GM12878 (cell line): ENCODE results near the gene GANAB. TPM values are rescaled to one million over a fixed set of nuclear protein-coding genes. Genes with fewer than 3 reads are reported as not detected.
A peak's percentile ranks its signal among the peaks of the same experiment; 100 is the strongest.

Experiments used
- BCL11A ChIP-seq: IDR thresholded peaks from 2 replicates; pipeline ENCODE4 v1.6.1; 2011; ENCODE audit warnings: low read depth, low read length
- ESRRA ChIP-seq: IDR thresholded peaks from 2 replicates; pipeline ENCODE4 v1.6.1; 2012; ENCODE audit warnings: mild to moderate bottlenecking, low read length, improper control_type of control experiment
- FOS ChIP-seq: IDR thresholded peaks from 3 replicates; pipeline ENCODE4 v1.6.1; 2011; ENCODE audit warnings: borderline replicate concordance; ENCODE audit not compliant: insufficient read length; ENCODE audit errors: extremely low read depth
- GABPA ChIP-seq: IDR thresholded peaks from 2 replicates; pipeline ENCODE4 v1.6.1; 2014; ENCODE audit warnings: antibody characterized with exemption, low read depth, mild to moderate bottlenecking, inconsistent platforms
- GATAD2B ChIP-seq: fragments of 450-650 bp; conservative IDR thresholded peaks from 2 replicates; pipeline ENCODE4 v1.6.1; 2017; ENCODE audit warnings: low read depth, mild to moderate bottlenecking, moderate library complexity
- HCFC1 ChIP-seq: fragments of 150-350 bp; IDR thresholded peaks from 2 replicates; pipeline ENCODE4 v1.6.1; 2014; ENCODE audit warnings: low read length
- HDGF ChIP-seq: fragments of 450-650 bp; IDR thresholded peaks from 2 replicates; pipeline ENCODE4 v1.6.1; 2016; ENCODE audit warnings: antibody characterized with exemption
- IKZF1 ChIP-seq: fragments of 450-650 bp; conservative IDR thresholded peaks from 2 replicates; pipeline ENCODE4 v1.6.1; 2017; ENCODE audit warnings: antibody characterized with exemption, mild to moderate bottlenecking
- MEF2B ChIP-seq: fragments of 450-650 bp; IDR thresholded peaks from 2 replicates; pipeline ENCODE4 v1.6.1; 2018; ENCODE audit warnings: mild to moderate bottlenecking, moderate library complexity; ENCODE audit not compliant: partially characterized antibody, poor library complexity, severe bottlenecking
- NFXL1 ChIP-seq: fragments of 450-650 bp; IDR thresholded peaks from 2 replicates; pipeline ENCODE4 v1.6.1; 2017; ENCODE audit warnings: antibody characterized with exemption, mild to moderate bottlenecking, borderline replicate concordance
- PAX5 ChIP-seq: IDR thresholded peaks from 2 replicates; pipeline ENCODE4 v1.6.1; 2011; ENCODE audit warnings: low read depth, low read length, borderline replicate concordance
- SMARCA5 ChIP-seq: fragments of 450-650 bp; IDR thresholded peaks from 2 replicates; pipeline ENCODE4 v1.6.1; 2017; ENCODE audit warnings: mild to moderate bottlenecking
- SPI1 ChIP-seq: IDR thresholded peaks from 2 replicates; pipeline ENCODE4 v1.6.1; 2011; ENCODE audit warnings: low read depth, mild to moderate bottlenecking, low read length, moderate library complexity, borderline replicate concordance; ENCODE audit not compliant: insufficient read depth
- TCF7 ChIP-seq: IDR thresholded peaks from 2 replicates; pipeline ENCODE4 v1.6.1; 2014; ENCODE audit warnings: antibody characterized with exemption, borderline replicate concordance
- polyA plus RNA-seq, 11 experiments: library from polyadenylated mRNA; depleted of rRNA in 4 of 11; unstranded in 6 of 11; stranded (reverse) in 5 of 11; fragments of >200 nt; fragmentation: Nextera tagmentation in 4 of 11; fragmentation: Illumina TruSeq in 1 of 11; extraction: Ambion mirVana in 4 of 11; extraction: Trizol in 1 of 11; gene quantifications; 1 replicate in 1 of 11; 2 replicates in 10 of 11; pipeline versions ENCODE4 v1.2.1 to v1.2.3, GENCODE V29; 2011 to 2016; ENCODE audit warnings: inconsistent platforms in 2 of 11, missing spikeins in 2 of 11, low read depth in 1 of 11
- total RNA-seq, 4 experiments: library from RNA; depleted of rRNA in 3 of 4; stranded (reverse); fragments of >200 nt in 3 of 4; fragmentation: Illumina TruSeq in 1 of 4; extraction: Trizol in 1 of 4; gene quantifications; 2 replicates each; pipeline versions ENCODE4 v1.2.1 to v1.2.3, GENCODE V29; 2013 to 2021
- TF ChIP-seq, protein P1 (sequence below): fragments of 450-650 bp; IDR thresholded peaks from 2 replicates; pipeline ENCODE4 v1.6.1; 2016; ENCODE audit warnings: mild to moderate bottlenecking, moderate library complexity, borderline replicate concordance
- TF ChIP-seq, protein P2 (sequence below): IDR thresholded peaks from 2 replicates; pipeline ENCODE4 v1.6.1; 2012; ENCODE audit warnings: low read depth, low read length, improper control_type of control experiment
- TF ChIP-seq, protein P3 (sequence below): fragments of 450-650 bp; IDR thresholded peaks from 2 replicates; pipeline ENCODE4 v1.6.1; 2017; ENCODE audit warnings: mild to moderate bottlenecking, moderate library complexity

GANAB gene
- total and polyA plus RNA-seq, 10 of the 15 experiments (the other 5 are each of a cell fraction or from before 2014, with no cell fraction given), result 4.5 to 175 (median 102) TPM

DNA sequence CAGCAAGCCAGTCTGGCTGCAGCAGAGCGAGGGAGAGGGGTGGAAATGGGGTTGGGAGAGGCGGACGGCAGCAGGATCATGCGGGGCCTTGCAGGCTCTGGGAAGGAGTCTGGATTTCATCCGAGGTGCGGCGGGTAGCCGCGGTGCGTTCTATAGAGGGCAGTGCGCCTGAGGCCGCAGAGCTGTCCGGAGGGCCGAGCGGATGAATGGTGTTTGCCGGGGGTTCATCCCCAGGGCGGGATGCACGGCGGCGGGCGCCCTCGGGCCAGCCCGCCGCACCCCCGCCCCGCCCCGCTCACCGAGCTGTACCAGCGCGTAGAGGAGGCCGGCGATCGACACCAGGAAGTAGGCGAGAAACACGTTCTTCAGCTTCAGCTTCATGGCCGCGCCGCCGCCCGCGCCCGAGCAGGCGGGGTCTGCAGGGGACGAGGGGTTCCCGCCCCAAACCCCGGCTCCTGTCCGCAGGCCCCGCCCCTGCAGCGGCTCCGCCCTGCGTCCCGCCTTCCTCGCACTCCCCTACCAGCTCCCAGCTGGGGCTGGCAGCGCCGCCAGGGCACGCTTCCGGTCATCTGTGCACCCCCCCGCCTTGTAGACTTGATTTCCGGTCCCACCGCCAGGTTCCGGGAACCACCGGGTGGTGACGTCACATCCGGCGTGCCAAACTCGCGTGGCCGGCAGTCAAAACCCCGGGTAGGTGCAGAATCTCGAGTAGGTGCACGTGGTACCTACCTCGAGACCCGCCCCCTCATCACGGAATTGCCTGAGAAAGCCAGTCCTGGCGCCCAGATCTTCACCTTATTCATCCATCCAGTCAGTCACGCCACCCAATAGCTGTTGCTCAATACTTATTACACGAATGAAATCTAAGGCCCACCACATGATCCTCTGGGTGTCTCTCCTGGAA is 24.6 kb downstream of the GANAB start, which contains the start of gene B3GAT3 (continued):
- TF ChIP-seq, protein P1, sequence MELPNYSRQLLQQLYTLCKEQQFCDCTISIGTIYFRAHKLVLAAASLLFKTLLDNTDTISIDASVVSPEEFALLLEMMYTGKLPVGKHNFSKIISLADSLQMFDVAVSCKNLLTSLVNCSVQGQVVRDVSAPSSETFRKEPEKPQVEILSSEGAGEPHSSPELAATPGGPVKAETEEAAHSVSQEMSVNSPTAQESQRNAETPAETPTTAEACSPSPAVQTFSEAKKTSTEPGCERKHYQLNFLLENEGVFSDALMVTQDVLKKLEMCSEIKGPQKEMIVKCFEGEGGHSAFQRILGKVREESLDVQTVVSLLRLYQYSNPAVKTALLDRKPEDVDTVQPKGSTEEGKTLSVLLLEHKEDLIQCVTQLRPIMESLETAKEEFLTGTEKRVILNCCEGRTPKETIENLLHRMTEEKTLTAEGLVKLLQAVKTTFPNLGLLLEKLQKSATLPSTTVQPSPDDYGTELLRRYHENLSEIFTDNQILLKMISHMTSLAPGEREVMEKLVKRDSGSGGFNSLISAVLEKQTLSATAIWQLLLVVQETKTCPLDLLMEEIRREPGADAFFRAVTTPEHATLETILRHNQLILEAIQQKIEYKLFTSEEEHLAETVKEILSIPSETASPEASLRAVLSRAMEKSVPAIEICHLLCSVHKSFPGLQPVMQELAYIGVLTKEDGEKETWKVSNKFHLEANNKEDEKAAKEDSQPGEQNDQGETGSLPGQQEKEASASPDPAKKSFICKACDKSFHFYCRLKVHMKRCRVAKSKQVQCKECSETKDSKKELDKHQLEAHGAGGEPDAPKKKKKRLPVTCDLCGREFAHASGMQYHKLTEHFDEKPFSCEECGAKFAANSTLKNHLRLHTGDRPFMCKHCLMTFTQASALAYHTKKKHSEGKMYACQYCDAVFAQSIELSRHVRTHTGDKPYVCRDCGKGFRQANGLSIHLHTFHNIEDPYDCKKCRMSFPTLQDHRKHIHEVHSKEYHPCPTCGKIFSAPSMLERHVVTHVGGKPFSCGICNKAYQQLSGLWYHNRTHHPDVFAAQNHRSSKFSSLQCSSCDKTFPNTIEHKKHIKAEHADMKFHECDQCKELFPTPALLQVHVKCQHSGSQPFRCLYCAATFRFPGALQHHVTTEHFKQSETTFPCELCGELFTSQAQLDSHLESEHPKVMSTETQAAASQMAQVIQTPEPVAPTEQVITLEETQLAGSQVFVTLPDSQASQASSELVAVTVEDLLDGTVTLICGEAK, result peak; percentile 96
- TF ChIP-seq HCFC1 (peak; percentile 70), ESRRA (no peak), SPI1 (0 out of 2 replicates have a peak, but pooled peaks have one; percentile 1), MEF2B (peak; percentile 29), GATAD2B (peak; percentile 87), HDGF (peak; percentile 96), BCL11A (peak; percentile 26; the same call in 1 of the 2 replicates), PAX5 (0 out of 2 replicates have a peak, but pooled peaks have one; percentile 14), TCF7 (no peak), FOS (no peak), IKZF1 (peak; percentile 88), GABPA (peak; percentile 95), SMARCA5 (0 out of 2 replicates have a peak, but pooled peaks have one; percentile 39), NFXL1 (no peak)
- TF ChIP-seq, protein P2, sequence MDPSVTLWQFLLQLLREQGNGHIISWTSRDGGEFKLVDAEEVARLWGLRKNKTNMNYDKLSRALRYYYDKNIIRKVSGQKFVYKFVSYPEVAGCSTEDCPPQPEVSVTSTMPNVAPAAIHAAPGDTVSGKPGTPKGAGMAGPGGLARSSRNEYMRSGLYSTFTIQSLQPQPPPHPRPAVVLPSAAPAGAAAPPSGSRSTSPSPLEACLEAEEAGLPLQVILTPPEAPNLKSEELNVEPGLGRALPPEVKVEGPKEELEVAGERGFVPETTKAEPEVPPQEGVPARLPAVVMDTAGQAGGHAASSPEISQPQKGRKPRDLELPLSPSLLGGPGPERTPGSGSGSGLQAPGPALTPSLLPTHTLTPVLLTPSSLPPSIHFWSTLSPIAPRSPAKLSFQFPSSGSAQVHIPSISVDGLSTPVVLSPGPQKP, result peak; percentile 94
- TF ChIP-seq, protein P3, sequence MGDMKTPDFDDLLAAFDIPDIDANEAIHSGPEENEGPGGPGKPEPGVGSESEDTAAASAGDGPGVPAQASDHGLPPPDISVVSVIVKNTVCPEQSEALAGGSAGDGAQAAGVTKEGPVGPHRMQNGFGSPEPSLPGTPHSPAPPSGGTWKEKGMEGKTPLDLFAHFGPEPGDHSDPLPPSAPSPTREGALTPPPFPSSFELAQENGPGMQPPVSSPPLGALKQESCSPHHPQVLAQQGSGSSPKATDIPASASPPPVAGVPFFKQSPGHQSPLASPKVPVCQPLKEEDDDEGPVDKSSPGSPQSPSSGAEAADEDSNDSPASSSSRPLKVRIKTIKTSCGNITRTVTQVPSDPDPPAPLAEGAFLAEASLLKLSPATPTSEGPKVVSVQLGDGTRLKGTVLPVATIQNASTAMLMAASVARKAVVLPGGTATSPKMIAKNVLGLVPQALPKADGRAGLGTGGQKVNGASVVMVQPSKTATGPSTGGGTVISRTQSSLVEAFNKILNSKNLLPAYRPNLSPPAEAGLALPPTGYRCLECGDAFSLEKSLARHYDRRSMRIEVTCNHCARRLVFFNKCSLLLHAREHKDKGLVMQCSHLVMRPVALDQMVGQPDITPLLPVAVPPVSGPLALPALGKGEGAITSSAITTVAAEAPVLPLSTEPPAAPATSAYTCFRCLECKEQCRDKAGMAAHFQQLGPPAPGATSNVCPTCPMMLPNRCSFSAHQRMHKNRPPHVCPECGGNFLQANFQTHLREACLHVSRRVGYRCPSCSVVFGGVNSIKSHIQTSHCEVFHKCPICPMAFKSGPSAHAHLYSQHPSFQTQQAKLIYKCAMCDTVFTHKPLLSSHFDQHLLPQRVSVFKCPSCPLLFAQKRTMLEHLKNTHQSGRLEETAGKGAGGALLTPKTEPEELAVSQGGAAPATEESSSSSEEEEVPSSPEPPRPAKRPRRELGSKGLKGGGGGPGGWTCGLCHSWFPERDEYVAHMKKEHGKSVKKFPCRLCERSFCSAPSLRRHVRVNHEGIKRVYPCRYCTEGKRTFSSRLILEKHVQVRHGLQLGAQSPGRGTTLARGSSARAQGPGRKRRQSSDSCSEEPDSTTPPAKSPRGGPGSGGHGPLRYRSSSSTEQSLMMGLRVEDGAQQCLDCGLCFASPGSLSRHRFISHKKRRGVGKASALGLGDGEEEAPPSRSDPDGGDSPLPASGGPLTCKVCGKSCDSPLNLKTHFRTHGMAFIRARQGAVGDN, result peak; percentile 95
